ENCODE results near the gene TJP1.

DNA sequence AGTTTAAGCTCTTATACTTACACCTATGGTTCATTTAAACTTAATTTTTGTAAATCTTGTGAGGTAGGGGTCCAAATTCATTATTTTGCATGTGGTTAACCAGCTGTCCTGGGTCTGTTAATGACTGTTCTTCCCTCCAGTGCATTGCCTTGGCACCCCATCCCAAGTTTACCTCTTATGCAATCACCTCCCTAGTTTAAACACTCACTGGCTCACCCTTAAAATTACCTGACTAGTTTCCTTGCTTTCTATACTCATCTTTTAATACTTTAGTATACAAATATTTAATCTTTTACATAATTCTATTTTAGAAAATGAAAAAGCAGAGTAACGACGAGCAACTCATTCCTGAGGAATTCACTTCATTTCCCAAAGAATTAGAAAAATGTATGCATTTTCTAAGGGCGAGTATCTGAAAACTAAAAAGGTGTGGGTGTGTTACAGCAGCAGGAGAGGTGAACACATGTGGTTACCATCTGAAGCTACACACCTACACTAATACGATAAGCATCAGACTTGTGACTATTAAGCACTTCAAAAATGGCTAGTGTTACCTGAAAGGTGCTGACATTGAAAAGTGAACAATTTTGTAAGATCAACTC is 33.7 kb downstream of the TJP1 start:
- TF ChIP-seq SP2 (tag by site-specific recombination; IDR thresholded peaks at IDR 0.05), result no peak
- TF ChIP-seq ZNF184 (tag by site-specific recombination; IDR thresholded peaks at IDR 0.05), result no peak
- no peak for TF ChIP-seq ZNF169 (tag by site-specific recombination; IDR thresholded peaks at IDR 0.05)
- TF ChIP-seq, protein P1, sequence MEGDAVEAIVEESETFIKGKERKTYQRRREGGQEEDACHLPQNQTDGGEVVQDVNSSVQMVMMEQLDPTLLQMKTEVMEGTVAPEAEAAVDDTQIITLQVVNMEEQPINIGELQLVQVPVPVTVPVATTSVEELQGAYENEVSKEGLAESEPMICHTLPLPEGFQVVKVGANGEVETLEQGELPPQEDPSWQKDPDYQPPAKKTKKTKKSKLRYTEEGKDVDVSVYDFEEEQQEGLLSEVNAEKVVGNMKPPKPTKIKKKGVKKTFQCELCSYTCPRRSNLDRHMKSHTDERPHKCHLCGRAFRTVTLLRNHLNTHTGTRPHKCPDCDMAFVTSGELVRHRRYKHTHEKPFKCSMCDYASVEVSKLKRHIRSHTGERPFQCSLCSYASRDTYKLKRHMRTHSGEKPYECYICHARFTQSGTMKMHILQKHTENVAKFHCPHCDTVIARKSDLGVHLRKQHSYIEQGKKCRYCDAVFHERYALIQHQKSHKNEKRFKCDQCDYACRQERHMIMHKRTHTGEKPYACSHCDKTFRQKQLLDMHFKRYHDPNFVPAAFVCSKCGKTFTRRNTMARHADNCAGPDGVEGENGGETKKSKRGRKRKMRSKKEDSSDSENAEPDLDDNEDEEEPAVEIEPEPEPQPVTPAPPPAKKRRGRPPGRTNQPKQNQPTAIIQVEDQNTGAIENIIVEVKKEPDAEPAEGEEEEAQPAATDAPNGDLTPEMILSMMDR (tag by site-specific recombination; IDR thresholded peaks at IDR 0.05), result no peak
- no peak for TF ChIP-seq SP7 (tag by site-specific recombination; IDR thresholded peaks at IDR 0.05)
- no peak for TF ChIP-seq KLF1 (tag by site-specific recombination; IDR thresholded peaks at IDR 0.05)
- TF ChIP-seq, protein P2, sequence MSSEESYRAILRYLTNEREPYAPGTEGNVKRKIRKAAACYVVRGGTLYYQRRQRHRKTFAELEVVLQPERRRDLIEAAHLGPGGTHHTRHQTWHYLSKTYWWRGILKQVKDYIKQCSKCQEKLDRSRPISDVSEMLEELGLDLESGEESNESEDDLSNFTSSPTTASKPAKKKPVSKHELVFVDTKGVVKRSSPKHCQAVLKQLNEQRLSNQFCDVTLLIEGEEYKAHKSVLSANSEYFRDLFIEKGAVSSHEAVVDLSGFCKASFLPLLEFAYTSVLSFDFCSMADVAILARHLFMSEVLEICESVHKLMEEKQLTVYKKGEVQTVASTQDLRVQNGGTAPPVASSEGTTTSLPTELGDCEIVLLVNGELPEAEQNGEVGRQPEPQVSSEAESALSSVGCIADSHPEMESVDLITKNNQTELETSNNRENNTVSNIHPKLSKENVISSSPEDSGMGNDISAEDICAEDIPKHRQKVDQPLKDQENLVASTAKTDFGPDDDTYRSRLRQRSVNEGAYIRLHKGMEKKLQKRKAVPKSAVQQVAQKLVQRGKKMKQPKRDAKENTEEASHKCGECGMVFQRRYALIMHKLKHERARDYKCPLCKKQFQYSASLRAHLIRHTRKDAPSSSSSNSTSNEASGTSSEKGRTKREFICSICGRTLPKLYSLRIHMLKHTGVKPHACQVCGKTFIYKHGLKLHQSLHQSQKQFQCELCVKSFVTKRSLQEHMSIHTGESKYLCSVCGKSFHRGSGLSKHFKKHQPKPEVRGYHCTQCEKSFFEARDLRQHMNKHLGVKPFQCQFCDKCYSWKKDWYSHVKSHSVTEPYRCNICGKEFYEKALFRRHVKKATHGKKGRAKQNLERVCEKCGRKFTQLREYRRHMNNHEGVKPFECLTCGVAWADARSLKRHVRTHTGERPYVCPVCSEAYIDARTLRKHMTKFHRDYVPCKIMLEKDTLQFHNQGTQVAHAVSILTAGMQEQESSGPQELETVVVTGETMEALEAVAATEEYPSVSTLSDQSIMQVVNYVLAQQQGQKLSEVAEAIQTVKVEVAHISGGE (tag by site-specific recombination; conservative IDR thresholded peaks at IDR 0.05; ENCODE audit: low read depth), result no peak
